C4-2B (cell line): Measurements from ENCODE around the gene ARHGAP45.

Source experiments
- H3K27ac ChIP-seq: fragments of 450-650 bp; 2 replicates; pipeline ENCODE4 v1.5.1; 2017
- ZFX ChIP-seq: fragments of 450-650 bp; IDR thresholded peaks from 2 replicates; pipeline ENCODE4 v1.6.1; 2017
- TF ChIP-seq, protein P1 (sequence below): fragments of 450-650 bp; conservative IDR thresholded peaks from 2 replicates; pipeline ENCODE4 v1.5.1; 2017; ENCODE audit warnings: mild to moderate bottlenecking

Gene ARHGAP45, protein sequence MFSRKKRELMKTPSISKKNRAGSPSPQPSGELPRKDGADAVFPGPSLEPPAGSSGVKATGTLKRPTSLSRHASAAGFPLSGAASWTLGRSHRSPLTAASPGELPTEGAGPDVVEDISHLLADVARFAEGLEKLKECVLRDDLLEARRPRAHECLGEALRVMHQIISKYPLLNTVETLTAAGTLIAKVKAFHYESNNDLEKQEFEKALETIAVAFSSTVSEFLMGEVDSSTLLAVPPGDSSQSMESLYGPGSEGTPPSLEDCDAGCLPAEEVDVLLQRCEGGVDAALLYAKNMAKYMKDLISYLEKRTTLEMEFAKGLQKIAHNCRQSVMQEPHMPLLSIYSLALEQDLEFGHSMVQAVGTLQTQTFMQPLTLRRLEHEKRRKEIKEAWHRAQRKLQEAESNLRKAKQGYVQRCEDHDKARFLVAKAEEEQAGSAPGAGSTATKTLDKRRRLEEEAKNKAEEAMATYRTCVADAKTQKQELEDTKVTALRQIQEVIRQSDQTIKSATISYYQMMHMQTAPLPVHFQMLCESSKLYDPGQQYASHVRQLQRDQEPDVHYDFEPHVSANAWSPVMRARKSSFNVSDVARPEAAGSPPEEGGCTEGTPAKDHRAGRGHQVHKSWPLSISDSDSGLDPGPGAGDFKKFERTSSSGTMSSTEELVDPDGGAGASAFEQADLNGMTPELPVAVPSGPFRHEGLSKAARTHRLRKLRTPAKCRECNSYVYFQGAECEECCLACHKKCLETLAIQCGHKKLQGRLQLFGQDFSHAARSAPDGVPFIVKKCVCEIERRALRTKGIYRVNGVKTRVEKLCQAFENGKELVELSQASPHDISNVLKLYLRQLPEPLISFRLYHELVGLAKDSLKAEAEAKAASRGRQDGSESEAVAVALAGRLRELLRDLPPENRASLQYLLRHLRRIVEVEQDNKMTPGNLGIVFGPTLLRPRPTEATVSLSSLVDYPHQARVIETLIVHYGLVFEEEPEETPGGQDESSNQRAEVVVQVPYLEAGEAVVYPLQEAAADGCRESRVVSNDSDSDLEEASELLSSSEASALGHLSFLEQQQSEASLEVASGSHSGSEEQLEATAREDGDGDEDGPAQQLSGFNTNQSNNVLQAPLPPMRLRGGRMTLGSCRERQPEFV

DNA sequence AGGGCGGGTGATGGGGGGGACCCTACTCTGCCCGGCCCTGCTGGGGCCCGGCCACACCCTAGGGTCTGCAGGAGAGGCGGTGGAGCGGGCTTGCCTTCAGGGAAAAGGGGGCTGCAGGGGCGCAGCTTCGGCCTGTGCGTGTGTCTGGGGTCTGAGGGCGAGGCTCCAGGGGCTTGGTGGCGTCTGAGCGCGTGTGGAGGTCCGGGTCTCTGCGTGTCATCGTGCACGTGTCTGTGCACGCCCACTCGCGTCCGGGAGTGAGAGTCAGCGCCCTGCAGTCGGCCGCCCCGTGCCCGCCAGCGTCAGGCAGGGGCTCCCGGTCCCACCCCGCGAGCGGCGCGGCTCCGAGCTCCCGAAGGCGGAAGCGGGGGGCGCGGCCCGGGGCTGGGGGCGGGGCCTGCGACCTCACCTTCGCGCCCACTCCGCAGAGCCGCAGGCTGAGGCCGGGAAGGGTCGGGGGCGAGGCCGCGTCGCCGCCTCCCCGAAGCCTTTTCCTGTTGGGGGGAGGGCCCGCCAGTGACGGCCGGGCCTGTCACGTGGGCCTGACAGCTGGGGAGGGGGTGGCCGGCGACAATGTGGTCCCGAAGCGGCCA, at the start of gene ARHGAP45:
ARHGAP45 (plus strand) TSS at position 420 of the 593 bp plus-strand sequence. CDS start 239 bp downstream, outside the sequence.
- peak within 1 kb of the TSS; percentile 36; the same call in 1 of the 2 replicates for H3K27ac ChIP-seq
- TF ChIP-seq, protein P1, sequence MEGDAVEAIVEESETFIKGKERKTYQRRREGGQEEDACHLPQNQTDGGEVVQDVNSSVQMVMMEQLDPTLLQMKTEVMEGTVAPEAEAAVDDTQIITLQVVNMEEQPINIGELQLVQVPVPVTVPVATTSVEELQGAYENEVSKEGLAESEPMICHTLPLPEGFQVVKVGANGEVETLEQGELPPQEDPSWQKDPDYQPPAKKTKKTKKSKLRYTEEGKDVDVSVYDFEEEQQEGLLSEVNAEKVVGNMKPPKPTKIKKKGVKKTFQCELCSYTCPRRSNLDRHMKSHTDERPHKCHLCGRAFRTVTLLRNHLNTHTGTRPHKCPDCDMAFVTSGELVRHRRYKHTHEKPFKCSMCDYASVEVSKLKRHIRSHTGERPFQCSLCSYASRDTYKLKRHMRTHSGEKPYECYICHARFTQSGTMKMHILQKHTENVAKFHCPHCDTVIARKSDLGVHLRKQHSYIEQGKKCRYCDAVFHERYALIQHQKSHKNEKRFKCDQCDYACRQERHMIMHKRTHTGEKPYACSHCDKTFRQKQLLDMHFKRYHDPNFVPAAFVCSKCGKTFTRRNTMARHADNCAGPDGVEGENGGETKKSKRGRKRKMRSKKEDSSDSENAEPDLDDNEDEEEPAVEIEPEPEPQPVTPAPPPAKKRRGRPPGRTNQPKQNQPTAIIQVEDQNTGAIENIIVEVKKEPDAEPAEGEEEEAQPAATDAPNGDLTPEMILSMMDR = no peak
- TF ChIP-seq ZFX = no peak

DNA sequence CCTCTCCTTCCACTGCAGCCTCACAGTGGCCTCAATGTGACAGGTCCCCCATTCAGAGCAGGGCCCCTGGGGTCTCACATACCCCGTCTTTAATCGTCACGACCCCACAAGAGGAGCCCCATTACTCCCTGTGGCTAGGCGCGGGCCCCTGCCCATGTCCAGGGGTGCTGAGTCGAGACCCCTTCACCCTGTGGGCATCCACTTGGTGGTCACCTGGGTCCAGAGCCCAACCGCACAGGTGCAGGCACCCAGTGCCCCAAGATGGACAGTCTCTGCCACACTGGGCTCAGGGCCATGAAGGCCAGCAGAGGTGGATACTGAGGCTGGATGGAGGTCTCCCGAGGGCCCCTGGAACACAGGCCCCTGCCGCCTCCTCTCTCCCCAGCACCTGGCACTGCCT, 49.1 kb upstream of the ARHGAP45 start:
- peak overlapping the region; percentile 93 for H3K27ac ChIP-seq
- TF ChIP-seq ZFX = no peak
- TF ChIP-seq, protein P1 = no peak

DNA sequence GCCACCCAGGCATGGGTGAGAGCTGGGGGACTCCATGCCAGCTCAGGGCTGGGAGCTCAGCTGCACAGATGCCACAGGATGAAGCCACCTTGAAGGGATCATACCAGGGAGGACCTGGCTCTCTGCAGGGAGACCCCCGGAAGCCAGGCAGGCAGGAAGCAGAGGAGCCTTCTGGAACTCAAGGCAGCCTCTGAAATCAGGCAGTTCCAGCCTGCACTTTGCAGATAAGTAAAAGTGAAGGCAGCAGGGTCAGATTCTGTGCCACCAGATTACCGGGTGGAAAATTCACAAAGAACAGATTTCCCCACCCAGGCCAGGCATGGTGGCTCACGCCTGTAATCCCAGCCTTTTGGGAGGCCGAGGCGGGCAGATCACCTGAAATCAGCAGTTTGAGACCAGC, 48.6 kb upstream of the ARHGAP45 start:
- no peak for TF ChIP-seq ZFX
- TF ChIP-seq, protein P1 = no peak
- peak overlapping the region; percentile 93 for H3K27ac ChIP-seq

DNA sequence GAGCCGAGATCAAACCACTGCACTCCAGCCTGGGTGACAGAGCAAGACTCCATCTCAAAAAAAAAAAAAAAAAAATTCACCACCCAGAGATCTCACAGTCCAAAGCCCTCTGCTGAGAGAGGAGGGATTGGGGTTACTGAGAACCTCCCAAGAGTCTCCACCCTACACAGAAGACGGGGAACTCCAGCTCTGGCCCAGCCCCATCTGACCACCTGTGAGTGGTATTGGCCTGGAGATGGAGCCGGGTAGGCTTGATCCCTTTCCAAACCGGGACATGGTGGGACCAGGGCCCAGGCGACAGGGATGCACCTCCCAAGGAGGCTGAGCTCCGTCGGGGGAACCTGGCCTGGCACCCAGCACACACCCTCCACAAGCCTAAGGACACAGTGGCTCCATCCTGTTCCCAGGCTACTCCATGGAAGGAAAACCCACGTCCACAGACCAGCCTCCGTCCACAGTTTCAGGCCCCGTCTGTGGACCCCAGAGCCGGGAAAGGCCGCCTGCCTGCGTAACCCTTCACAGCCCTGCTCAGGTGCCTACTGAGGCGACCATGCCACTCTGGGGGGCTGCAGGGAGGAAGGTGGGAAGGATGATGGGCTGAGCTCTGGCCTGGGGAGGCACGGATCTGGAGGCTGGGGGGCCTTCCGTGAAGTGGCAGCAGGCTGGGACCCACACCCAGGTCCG, 47.9 kb upstream of the ARHGAP45 start:
- no peak for TF ChIP-seq ZFX
- peak overlapping the region; percentile 93 for H3K27ac ChIP-seq

DNA sequence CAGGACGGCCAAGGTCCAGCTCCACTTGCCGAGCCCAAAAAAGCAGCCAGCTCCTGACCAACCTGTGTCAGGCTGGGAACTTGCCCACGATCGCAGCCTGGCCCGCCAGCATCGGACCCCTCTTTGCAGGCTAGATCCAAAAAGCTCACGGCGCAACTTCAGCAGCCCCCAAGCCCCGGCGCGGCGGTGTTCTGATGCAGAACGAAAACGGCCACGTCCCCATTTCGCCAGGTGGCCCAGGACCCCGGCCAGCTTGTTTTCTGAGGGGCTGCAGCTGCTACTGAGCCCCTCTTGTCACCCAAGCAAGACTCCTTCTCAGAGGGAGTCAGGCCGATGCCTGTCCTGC, 47.4 kb upstream of the ARHGAP45 start:
- TF ChIP-seq, protein P1 = no peak
- no peak for TF ChIP-seq ZFX
- peak overlapping the region; percentile 93 for H3K27ac ChIP-seq

DNA sequence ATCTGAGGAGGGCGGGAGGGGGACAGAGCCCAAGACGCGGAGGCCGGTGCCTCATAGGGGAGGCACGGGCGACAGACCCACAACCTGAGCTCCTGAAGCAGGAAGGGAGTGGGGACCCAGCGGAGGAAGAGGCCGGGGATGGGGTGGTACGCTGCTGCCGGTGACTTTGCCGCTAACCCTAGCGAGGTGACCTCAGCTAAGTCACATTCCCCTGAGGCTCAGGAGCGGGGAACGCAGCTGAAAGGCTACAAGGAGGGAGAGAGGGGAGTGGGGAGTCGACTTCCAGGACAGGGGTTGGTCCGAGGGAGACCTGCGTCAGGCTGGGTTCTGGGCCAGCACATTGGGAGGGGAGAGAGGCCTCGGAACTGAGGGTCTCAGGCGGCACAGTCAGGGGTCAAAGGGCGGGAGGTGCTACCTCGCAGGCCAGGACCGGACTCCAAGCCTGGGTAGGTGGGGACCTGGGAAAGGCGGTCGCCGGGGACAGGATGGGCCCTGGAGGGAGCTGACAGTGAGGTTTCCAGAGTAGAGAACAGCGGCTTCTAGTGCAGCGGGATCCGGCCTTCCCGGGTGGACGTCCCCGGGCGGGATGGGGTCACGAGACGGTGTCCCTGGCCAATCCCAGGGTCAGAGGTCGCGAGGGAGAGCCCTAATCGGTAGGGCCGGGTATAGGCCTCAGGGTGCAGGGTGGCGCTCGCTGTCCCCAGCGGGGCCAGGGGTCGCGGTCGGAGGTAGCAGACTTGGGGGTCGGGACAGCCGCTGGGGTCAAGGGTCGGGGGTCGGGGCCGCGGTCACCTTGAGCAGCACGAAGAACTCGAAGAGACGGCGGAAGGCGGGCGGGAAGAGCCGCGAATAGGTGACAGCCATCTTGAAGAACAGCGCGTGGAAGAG, 46.7 kb upstream of the ARHGAP45 start:
- TF ChIP-seq, protein P1 = no peak
- no peak for TF ChIP-seq ZFX
- H3K27ac ChIP-seq = peak overlapping the region; percentile 93
